Fibroblast of the conjunctiva (primary cell): Measurements from ENCODE around the gene ZSCAN22.
"Not testable (repeated sequence)": the region's sequence is repeated elsewhere in the genome, so short reads cannot be mapped to it uniquely, and the experiment has no call there.

Experiments used
- DNase-seq: peaks from one replicate; pipeline ENCODE4 v3.0.0-alpha.2; 2010; ENCODE audit warnings: low read depth

Gene ZSCAN22

DNA sequence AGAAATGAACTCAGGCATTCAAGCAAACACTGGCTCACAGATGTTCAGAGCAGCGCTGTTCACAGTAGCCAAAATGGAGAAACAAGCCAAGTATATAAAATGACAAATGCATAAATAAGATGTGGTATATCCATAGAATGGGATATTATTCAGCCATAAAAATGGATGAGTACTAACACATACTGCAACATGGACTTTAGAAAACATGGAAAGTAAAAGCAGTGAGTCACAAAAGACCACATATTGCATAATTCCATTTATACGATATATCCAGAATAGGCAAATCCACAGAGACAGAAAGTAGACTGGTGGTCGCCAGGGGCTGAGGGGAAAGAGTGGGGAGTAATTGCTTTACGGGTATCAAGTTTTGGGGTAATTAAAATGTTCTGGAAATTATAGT lies 47.4 kb downstream of the ZSCAN22 start:
- no peak for DNase-seq

DNA sequence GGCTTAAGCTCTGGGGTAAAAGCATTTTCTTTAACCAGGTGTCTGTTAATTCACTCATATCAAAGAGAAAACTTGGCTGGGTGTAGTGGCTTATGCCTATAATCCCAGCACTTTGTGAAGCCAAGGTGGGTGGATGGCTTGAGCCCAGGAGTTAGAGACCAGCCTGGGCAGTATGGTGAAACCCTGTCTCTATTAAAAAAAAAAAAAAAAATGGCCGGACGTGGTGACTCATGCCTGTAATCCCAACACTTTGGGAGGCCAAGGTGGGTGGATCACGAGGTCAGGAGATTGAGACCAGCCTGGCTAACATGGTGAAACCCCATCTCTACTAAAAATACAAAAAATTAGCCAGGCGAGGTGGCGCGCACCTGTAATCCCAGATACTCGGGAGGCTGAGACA lies 49.9 kb downstream of the ZSCAN22 start:
- DNase-seq = not testable (repeated sequence)

DNA sequence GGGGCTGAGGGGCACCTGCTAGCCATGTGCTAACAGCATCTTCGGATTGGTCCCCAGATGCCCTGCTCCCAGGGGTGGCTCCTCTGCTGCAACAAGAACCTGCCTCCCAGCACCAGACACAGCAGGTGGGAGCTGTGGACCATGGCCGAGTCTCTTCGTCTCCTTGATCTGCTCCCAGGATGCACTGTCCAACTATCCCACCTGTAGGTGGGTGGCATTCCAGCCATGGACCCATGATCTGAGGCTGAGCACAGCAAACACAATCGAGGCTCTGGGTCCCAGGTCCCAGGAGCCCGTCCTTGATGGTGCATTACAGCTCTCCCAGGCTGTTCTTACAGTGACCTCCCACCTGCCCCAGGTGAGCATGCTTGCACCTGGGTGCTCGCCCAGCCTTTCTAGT lies 52.5 kb downstream of the ZSCAN22 start:
- no peak for DNase-seq

DNA sequence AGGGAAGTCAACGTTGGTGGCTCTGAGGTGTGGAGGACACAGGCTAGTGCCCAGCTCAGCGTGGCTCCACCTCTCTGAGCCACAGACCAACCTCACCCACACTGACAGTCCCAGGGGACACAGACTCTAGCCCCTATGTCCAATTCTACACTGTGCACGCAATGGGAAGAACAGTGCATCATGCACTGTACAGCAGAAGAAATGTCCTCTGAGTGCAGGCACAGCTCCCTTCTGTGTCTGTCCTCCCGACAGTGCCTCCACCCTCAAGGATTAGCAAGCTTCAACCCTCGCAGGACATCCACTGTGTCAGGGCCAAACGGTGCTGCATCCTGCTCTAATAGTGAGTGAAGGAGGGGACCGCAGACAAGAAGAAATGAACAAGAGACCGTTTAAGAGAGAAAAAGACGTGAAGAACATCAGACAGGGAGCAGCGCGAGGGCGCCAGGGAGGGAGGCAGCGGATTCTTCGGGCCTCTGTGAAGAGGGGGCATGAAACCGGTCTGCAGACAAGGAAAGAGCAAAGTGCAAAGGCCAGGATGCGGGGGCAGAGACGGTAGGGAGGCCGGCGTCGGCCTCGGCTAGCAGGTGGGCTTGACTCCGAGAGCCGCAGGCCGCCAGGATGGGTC lies 53.4 kb downstream of the ZSCAN22 start:
- DNase-seq = no peak

DNA sequence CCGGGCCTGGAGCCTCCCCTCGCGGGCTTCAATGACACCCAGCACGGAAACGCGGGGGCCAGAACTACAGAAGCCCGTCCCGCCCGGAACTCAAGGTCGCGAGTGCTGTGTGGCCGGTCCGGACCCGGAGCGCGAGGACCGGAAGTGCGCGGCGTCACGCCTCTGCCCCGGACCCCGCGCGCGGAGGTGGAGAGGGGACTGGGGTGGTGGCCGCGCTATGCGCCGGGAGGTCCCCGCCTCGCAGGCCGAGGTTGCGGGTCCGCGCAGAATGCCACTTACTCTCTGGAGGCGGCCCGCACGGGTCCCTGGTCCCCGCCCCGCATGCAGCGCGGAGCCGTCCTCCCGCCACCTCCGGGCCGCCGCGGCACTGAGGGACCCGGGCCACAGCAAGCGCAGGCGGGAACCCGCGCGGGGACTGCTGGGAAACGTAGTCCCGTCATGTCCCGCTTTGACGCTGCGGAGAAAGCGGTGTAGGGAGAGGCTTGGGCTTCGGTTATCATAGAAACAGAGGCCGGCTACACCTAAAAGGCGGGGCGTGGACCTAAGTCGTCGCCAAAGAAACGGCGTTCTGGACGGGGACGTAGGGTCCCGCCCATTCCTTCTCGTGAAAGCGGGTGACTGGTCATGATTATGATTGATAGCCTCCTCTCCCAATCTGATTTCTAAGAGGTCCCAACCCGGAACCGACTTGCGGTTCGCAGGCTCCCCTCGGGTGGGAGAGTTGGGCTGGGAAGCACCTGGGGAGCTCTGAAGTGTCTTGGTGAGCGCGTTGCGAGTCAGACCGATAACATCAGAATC lies 54.1 kb downstream of the ZSCAN22 start, which contains the start of gene ZNF837:
Gene ZNF837 (minus strand): TSS at position 369 of the 798 bp plus-strand sequence. CDS start 11,698 bp downstream, outside the sequence.
- DNase-seq = peak; percentile 100

DNA sequence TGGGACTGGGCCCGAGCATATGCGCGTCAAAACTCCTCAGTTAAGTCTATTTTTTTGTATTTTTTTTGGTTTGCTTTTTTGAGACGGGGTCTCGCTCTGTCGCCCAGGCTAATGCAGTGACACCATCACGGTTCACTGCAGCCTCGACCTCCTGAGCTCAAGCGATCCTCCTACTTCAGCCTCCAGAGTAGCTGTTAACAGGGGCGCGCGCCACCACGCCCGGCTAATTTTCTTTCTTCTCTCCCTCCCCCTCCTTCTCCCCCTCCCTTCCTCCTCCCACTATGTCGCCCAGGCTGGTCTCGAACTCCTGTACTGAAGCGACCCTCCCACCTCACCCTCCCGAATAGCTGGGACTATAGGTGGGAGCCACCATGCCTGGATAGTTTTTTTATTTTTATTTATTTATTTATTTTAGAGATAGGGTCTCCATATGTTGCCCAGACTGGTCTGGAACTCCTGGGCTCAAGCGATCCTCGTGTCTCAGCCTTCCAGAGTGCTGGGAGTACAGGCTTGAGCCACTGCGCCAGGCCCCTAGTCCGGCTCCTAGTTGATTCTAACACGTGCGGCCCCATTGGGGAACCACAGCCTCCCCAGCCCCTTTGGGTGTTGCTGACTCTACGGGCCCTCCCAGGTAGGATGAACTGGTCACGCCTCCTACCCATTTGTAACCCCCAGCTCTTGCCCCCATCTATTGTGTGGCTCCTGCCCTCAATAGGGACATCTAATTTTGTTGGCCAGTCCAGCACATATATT lies 54.8 kb downstream of the ZSCAN22 start:
- DNase-seq = no peak

DNA sequence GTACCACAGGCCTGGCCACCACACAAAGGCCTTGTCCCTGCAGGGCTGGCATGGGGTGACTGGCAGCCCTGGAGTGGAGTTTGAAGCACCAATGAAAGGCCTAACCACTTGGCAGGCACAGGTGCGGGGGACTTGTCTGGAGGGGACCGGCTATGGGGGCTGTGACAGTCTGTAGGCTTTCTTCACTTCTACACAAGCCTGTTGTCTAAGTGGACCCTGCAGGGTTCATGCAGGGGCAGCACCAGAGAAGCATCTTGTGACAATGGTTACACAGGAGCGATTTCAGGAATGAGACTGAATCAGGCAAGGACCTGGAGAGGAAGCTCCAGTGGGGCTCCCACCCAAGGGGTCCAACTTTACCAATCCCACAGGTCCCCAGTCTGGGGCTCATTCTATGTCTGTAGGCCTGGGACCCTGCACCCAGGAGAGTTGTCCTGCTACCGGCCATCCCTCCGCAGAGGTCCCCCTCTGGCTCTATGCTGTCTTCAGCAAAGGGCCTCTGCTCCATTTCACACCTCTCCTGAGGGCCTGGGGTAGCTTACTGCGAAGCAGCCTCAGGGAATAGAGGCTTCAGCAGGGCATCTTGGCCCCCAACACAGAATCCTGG lies 56.3 kb downstream of the ZSCAN22 start:
- no peak for DNase-seq

DNA sequence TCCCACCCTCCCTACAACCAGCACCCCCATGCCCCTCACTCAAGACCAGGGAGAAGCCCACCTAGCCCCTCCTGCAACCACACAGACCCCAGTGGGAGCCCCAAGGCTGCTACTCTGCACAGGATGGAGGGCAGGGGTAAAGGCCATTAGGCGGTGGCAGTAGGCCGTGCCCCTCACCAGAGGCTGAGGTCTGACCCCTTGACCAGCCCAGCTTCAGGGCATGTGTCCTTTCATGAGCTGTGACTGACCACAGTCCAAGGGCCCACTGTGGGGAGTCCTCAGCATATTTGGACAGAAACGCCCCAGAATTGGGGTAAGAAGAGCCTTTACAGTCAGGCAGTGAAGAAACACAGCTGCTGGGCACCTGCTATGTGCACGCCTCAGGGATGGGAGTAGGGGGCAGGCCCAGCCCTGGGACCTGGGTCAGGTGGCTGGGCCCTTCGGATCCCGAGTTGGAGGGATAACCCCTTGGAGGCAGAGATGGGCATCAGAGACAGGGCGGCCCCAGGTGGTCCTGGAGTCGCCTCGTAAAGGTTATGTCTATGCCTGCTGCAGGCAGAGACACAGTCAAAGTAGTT lies 58.6 kb downstream of the ZSCAN22 start:
- DNase-seq = no peak

DNA sequence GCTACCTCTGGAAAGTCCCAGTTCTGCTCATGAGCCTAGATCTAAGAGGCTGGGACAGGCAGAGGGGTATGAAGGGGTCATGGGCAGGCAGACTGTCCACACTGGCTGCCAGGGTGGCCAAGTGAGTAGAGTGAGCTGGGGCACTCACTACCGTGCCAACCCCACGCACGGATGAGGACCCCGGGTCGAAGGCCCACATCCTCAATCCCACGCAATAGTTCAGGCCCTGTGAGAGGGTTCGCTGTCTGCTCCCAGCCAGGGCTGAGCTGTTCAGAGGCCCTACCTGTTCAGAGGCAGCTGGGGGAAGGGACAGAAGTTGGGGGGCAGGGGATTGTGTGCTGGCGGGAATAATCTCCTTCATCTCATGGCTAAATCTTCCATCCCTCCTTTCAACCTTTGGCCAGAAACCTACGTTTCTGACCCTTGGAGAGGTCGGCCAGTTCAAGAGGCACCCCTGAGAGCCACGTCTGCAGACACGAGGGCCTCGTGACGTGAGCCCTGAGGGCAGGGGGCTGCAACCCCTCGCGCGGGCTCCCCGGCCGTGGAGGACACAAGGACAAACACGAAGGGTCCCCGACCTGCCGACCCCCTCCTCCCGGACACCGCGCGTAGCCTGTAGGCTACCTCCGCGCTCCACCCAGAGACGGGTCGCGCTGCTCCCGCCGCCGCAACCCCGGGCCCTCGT lies 59.2 kb downstream of the ZSCAN22 start:
- no peak for DNase-seq

DNA sequence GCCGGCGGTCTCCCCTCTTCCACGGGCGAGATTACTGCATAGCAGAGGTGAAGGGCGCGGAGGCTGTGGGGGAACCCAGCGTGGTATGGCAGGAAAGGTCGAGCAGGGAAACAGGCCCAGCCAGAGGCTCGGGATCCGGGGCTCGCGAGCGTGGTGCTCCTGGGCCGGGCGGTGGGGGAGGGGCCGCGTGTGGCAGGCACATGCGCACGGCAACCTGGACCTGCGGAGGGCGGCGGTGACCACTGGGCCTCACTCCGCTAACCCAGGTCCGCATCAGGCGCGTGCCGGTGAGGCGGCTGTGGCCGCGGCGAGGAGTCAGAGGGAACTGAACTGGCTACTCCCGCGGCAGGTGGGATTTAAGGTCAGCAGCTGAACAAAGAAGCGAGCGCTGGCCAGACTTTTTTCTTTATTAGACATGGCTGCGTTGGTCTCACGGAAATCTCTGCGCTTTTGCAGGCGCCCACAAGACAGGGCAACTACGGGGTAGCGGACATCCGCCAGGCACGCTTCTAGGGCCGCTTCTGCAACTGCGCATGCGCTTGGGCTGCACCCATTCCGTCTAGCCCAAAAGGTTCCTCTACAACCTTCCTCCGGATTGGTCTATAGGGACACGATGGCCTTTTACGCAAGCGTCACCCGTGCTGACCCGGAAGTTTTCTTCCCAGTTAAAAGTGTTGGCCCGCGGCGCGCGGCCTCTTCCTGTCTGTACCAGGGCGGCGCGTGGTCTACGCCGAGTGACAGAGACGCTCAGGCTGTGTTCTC lies 60.0 kb downstream of the ZSCAN22 start, which contains the start of gene RPS5:
Gene RPS5 (plus strand): TSS at position 694 of the 762 bp plus-strand sequence. CDS start 869 bp downstream, outside the sequence.
- peak; percentile 99 for DNase-seq

DNA sequence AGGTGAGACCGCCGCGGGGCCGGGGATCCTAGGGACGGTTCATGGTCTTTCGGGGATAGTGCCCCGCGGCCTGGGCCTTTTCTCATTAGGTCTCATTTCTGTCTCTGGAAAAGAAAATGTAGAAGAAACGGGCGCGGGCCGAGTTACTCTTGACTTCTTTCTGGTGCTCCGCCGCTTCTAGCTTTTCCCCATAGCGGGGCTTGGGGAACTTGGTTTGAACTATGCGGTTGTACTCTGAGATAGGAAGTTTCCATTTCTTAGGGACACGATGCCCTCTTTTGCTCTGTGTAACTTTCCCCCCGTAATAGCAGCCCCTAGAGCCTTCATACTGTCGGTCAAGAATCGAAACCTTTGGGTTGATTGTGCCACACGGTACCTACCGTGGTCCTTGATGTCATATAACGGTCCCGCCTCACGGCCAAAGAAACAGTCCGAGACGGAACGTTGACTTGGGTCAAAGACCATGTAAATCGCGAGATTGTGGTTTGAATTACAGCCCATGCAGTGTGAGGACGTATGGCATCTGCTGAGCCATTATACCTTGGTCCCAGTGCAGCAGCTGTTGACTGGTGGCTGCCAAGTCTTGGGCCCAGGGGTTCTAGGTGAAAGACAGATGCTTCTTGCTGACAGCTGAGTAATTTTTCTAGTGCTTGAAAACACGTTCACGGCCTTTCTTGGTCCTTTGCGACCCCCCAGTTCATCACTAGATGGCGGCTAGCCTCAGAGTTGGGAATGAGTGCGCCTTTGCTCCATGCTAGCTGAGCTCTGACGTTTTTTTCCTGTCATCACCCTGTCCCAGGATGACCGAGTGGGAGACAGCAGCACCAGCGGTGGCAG lies 60.8 kb downstream of the ZSCAN22 start:
- DNase-seq = no peak

DNA sequence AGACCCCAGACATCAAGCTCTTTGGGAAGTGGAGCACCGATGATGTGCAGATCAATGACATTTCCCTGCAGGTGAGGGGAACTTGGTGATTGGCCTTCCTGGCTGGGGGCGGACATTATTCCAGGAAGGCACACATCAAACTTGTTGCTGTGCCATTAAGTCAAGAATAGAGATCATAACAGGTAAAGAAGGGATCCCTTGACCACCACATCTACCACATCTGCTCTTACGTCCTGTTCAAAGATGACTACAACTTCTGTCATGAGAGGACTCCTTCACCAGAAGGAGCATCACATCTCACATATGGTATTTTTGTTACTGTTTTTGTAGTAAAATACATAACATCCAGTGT lies 61.4 kb downstream of the ZSCAN22 start:
- no peak for DNase-seq
